Tibial artery (tissue), 4 donors: ENCODE data around the gene HNRNPL.
A peak's percentile ranks its signal among the peaks of the same experiment; 100 is the strongest.
"Not testable (repeated sequence)": the region's sequence is repeated elsewhere in the genome, so short reads cannot be mapped to it uniquely, and the experiment has no call there.

Source experiments
- DNase-seq, 2 donors: peaks; one replicate each; pipeline ENCODE4 v3.0.0-alpha.2; 2019
- H3K27ac ChIP-seq, 2 donors: fragments of 200-600 bp; sonication (generic) in 1 of 2; 1 replicate in 1 of 2; 2 replicates in 1 of 2; pipeline ENCODE4 v1.5.1; 2018 to 2019; ENCODE audit warnings: mild to moderate bottlenecking in 1 of 2
- H3K27me3 ChIP-seq, 2 donors: fragments of 200-600 bp; sonication (generic) in 1 of 2; one replicate each; pipeline versions ENCODE4 v1.5.1 to v1.6.0; 2016 to 2019
- H3K36me3 ChIP-seq, 3 donors: fragments of 200-600 bp; sonication (generic) in 2 of 3; one replicate each; pipeline ENCODE4 v1.5.1; 2016 to 2019; ENCODE audit warnings: mild to moderate bottlenecking in 2 of 3
- H3K4me1 ChIP-seq, 4 donors: fragments of 200-600 bp; sonication (generic) in 2 of 4; 1 replicate in 3 of 4; 2 replicates in 1 of 4; pipeline ENCODE4 v1.5.1; 2016 to 2019
- H3K4me3 ChIP-seq, 2 donors: fragments of 200-600 bp; sonication (generic) in 1 of 2; 1 replicate in 1 of 2; 2 replicates in 1 of 2; pipeline ENCODE4 v1.5.1; 2018 to 2019; ENCODE audit warnings: mild to moderate bottlenecking in 2 of 2
- H3K9me3 ChIP-seq, 3 donors: fragments of 200-600 bp; sonication (generic) in 1 of 3; one replicate each; pipeline ENCODE4 v1.5.1; 2016 to 2019
- intact Hi-C: fragments of 100-400 bp; cut with DNase I; formaldehyde crosslinking; loops from one replicate; pipeline ENCODE4 v1.15.0; 2023; ENCODE audit warnings: low total_unique reads
- TF ChIP-seq, protein P1 (sequence below), 2 experiments: fragments of 200-600 bp in 1 of 2; fragments of 450-650 bp in 1 of 2; IDR thresholded peaks; one replicate each; pipeline ENCODE4 v1.5.1; 2017 to 2019; ENCODE audit warnings: antibody characterized with exemption in 2 of 2, mild to moderate bottlenecking in 1 of 2, moderate library complexity in 1 of 2

The HNRNPL gene

DNA sequence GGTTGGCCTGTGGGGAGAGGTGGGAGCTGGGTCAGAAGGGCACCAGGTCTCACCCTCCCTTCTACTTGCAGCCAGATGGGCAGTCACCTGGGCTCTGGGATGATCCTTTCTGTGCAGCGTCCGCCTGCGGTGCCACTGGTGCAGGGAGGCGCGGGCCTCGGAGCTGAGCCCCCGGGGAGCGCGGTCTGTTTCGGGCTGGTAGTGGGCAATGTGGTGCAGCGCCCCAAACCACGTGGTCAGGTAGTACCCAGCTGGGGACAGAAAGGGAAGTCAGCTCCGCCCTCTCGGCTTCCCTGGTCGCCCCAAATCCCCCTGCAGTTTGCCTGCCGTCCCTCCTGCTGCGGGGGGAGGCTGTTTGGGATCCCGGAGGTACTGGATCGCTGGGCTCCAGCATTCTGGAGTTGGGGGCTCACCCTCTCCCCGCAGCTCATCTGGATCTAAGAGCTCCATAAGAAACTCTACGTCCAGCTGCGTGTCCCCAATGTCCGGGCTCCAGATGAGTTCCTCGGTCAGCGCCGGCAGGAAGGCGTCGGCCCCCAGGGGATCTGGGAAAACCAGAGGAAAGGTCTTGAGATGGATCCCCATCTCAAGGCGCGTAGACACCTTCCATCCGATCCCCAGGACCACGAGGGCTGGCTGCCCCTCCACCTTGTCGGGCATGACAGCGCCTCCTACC is 19.5 kb upstream of the HNRNPL start:
- TF ChIP-seq, protein P1, sequence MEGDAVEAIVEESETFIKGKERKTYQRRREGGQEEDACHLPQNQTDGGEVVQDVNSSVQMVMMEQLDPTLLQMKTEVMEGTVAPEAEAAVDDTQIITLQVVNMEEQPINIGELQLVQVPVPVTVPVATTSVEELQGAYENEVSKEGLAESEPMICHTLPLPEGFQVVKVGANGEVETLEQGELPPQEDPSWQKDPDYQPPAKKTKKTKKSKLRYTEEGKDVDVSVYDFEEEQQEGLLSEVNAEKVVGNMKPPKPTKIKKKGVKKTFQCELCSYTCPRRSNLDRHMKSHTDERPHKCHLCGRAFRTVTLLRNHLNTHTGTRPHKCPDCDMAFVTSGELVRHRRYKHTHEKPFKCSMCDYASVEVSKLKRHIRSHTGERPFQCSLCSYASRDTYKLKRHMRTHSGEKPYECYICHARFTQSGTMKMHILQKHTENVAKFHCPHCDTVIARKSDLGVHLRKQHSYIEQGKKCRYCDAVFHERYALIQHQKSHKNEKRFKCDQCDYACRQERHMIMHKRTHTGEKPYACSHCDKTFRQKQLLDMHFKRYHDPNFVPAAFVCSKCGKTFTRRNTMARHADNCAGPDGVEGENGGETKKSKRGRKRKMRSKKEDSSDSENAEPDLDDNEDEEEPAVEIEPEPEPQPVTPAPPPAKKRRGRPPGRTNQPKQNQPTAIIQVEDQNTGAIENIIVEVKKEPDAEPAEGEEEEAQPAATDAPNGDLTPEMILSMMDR (IDR thresholded peaks at IDR 0.05) = no peak
- Histone ChIP-seq H3K4me1 (peaks cover 0 to 19% (median 14%) of the 10 kb centered on the region in 4 donors), H3K36me3 (no peaks in the 10 kb centered on the region), H3K9me3 (no peaks in the 10 kb centered on the region), H3K27me3 (no peaks in the 10 kb centered on the region), H3K4me3 (peak overlapping the region; percentile 46 to 59), H3K27ac (peak overlapping the region; percentile 5 to 10)
- intact Hi-C loops = no loop called here
- no peak for DNase-seq

DNA sequence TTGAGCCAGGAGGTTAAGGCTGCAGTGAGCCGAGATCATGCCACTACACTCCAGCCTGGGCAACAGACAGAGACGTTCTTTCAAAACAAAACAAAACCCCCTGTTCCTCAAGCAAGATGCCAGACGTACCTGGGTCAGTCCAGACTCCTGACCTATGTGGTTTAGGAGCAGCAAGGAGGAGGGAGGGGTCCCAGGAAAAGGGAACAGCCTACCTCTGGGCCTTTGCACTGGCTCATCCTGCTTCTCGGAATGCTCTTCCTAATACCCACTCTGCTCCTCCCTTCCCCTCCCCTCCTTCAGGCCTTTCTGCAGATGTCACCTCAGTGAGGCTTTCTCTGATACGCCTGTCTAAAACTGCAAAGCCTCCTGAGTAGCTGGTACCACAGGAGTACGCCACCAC is 18.8 kb upstream of the HNRNPL start:
- intact Hi-C loops = no loop called here
- no peak for DNase-seq
- no peaks in the 10 kb centered on the region for H3K27me3 ChIP-seq
- H3K27ac ChIP-seq = no peak overlapping the region
- TF ChIP-seq, protein P1 (IDR thresholded peaks at IDR 0.05) = no peak
- peaks cover 0 to 19% (median 14%) of the 10 kb centered on the region in 4 donors for H3K4me1 ChIP-seq
- H3K9me3 ChIP-seq = no peaks in the 10 kb centered on the region
- no peak overlapping the region for H3K4me3 ChIP-seq
- no peaks in the 10 kb centered on the region for H3K36me3 ChIP-seq

DNA sequence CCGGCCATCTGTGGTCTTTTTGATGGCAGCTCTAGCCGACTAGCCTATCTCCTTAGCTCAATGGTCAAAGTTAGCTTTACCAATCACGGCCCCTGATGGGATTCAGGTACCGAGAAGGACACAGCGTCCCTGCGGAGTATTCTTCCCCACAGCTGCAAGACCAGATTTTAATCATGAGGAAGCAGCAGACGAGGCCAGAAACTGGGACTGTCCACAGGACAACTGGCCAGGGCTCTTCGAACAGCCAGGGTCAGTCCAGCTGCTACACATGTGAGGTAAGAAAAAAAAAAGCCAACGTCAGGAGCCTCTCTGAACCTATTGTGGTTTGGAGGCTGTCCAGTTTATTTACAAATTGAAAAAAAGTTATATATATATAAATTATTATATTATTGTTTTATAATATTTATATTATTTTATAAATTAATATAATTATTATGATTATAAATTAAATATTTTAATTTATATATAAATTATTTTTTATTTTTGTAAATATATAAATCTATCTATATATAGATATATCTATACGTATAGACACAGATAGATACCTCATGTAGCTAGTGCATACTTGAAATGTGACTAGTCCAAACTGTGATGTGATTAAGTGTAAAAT is 17.5 kb upstream of the HNRNPL start:
- Histone ChIP-seq H3K36me3 (no peaks in the 10 kb centered on the region), H3K9me3 (no peaks in the 10 kb centered on the region), H3K4me1 (peaks cover 0 to 22% (median 16%) of the 10 kb centered on the region in 4 donors), H3K27ac (no peak overlapping the region), H3K4me3 (no peak overlapping the region), H3K27me3 (no peaks in the 10 kb centered on the region)
- intact Hi-C loops = no loop called here
- DNase-seq = no peak
- TF ChIP-seq, protein P1 (IDR thresholded peaks at IDR 0.05) = no peak

DNA sequence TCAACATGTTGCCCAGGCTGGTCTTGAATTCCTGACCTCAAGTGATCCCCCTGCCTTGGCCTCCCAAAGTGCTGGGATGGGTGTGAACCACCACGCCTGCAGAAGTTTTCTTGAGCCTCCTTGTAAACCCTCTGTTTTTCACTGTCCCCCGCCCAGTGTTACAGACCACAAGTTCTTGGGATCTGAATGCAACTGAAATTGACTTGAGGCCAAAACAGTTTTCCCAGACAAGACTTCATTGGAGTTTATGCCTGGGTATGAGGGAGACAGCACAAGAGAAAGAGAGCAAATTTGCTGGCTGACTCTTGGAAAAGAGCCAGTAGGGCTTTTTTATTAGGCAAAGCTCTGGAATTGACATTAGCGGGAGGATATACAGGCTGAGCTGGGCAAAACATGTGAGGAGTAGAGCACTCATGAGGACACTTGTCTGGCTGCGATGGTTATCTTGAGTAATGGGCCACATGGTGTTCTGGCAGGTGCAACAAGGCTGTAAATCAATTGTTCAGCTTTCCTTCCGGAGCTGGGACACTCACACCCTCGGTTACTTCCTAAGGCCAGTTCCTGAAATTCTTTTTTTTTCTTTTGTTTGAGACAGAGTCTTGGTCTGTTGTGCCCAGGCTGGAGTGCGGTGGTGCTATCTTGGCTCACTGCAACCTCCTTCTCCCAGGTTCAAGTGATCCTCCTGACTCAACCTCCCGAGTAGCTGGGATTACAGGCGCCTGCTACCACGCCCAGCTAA is 12.7 kb upstream of the HNRNPL start:
- H3K36me3 ChIP-seq = no peaks in the 10 kb centered on the region
- no peak overlapping the region for H3K27ac ChIP-seq
- TF ChIP-seq, protein P1 (IDR thresholded peaks at IDR 0.05) = no peak
- peaks cover 0 to 12% (median 0%) of the 10 kb centered on the region in 4 donors for H3K4me1 ChIP-seq
- peak in 1 of 2 donors; percentile 48 for DNase-seq
- no peaks in the 10 kb centered on the region for H3K9me3 ChIP-seq
- intact Hi-C loops = no loop called here
- peaks cover 0 to 3% of the 10 kb centered on the region in 2 donors for H3K27me3 ChIP-seq
- H3K4me3 ChIP-seq = no peak overlapping the region

DNA sequence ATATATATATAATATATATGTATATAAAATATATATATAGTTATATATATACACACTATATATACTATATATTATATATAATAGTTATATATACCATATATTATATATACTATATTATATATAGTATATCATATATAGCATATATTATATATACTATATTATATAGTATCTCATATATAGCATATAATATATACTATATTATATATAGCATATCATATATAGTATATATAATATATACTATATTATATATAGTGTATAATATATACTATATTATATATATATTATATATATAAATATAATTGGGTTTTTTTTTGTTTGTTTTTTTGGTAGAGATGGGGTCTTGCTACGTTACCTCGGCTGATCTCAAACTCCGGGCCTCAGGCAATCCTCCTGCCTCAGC is 11.6 kb upstream of the HNRNPL start:
- TF ChIP-seq, protein P1 (IDR thresholded peaks at IDR 0.05) = no peak
- Histone ChIP-seq H3K4me3 (no peak overlapping the region), H3K4me1 (peaks cover 0 to 12% (median 0%) of the 10 kb centered on the region in 4 donors), H3K36me3 (no peaks in the 10 kb centered on the region), H3K27me3 (peaks cover 0 to 3% of the 10 kb centered on the region in 2 donors), H3K27ac (no peak overlapping the region), H3K9me3 (no peaks in the 10 kb centered on the region)
- intact Hi-C loops = no loop called here
- DNase-seq = no peak

DNA sequence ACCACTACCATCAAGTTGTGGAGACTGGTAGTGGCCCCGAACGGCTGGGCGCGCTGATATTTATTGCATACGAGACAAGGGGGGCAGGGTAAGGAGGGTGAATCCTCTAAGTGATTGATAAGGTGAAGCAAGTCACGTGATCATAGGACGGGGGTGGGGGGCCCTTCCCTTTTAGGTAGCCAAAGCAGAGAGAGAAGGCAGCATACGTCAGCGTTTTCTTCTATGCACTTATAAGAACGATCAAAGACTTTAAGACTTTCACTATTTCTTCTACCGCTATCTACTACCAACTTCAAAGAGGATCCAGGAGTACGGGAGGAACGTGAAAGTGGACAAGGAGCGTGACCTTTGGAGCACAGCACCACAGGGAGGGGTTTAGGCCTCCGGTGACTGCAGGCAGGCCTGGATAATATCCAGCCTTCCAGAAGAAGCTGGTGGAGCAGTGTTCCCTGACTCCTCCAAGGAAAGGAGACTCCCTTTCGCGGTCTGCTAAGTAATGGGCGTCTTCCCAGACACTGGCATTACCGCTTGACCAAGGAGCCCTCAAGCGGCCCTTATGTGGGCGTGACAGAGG is 9.9 kb upstream of the HNRNPL start:
- peaks cover 0 to 12% (median 0%) of the 10 kb centered on the region in 4 donors for H3K4me1 ChIP-seq
- H3K9me3 ChIP-seq, H3K36me3 ChIP-seq, intact Hi-C loops, DNase-seq, H3K27me3 ChIP-seq, H3K4me3 ChIP-seq, H3K27ac ChIP-seq: not testable (repeated sequence)
